ENCODE results near the gene AP3B1. TPM values are rescaled to one million over a fixed set of nuclear protein-coding genes. Genes with fewer than 3 reads are reported as not detected.

AP3B1 gene
- total and polyA plus RNA-seq, 4 donors: 26.4 to 50.4 (median 33.3) TPM

DNA sequence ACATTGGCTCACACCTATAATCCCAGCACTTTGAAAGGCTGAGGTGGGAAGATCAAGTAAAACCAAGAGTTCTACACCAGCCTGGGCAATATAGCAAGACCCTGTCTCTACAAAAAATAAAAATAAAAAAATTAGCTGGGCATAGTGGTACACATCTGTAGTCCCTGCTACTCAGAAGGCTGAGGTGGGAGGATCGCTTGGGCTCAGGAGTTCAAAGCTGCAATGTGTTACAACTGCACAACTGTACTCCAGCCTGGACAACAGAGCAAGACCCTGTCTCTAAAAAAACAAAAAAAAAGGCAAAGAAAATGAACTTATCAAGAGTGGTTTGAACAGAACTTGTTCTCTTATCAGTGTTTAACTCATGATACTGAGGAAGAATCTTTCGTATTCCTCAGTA is 29.3 kb downstream of the AP3B1 start:
- TF ChIP-seq, protein P1, sequence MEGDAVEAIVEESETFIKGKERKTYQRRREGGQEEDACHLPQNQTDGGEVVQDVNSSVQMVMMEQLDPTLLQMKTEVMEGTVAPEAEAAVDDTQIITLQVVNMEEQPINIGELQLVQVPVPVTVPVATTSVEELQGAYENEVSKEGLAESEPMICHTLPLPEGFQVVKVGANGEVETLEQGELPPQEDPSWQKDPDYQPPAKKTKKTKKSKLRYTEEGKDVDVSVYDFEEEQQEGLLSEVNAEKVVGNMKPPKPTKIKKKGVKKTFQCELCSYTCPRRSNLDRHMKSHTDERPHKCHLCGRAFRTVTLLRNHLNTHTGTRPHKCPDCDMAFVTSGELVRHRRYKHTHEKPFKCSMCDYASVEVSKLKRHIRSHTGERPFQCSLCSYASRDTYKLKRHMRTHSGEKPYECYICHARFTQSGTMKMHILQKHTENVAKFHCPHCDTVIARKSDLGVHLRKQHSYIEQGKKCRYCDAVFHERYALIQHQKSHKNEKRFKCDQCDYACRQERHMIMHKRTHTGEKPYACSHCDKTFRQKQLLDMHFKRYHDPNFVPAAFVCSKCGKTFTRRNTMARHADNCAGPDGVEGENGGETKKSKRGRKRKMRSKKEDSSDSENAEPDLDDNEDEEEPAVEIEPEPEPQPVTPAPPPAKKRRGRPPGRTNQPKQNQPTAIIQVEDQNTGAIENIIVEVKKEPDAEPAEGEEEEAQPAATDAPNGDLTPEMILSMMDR (IDR thresholded peaks at IDR 0.05; ENCODE audit: control extremely low read depth, extremely low read depth): no peak
- Histone ChIP-seq H3K4me3 (no peak overlapping the region), H3K27ac (ENCODE audit: low read depth in 1 of 2, low read length in 1 of 2) (no peak overlapping the region), H3K36me3 (ENCODE audit: control insufficient read depth in 4 of 4, insufficient read depth in 4 of 4, low read length in 4 of 4) (peaks cover 1 to 7% (median 5%) of the 10 kb centered on the region in 4 donors), H3K27me3 (ENCODE audit: control insufficient read depth in 3 of 3, insufficient read depth in 3 of 3, low read length in 2 of 3) (no peaks in the 10 kb centered on the region), H3K9me3 (ENCODE audit: control insufficient read depth in 4 of 4, insufficient read depth in 3 of 4, low read length in 3 of 4) (no peaks in the 10 kb centered on the region), H3K4me1 (ENCODE audit: control insufficient read depth in 5 of 5, insufficient read depth in 5 of 5, low read length in 5 of 5) (peaks cover 0 to 3% (median 0%) of the 10 kb centered on the region in 5 donors), H3K9ac (ENCODE audit: insufficient read depth in 1 of 2, low read length in 2 of 2) (no peak overlapping the region)
- WGBS, 2 donors: 95 to 100% methylated on average over 2 of the region's 2 CpGs
- ATAC-seq (ENCODE audit: insufficient read depth, low FRiP score): no peak
- DNase-seq: no peak

DNA sequence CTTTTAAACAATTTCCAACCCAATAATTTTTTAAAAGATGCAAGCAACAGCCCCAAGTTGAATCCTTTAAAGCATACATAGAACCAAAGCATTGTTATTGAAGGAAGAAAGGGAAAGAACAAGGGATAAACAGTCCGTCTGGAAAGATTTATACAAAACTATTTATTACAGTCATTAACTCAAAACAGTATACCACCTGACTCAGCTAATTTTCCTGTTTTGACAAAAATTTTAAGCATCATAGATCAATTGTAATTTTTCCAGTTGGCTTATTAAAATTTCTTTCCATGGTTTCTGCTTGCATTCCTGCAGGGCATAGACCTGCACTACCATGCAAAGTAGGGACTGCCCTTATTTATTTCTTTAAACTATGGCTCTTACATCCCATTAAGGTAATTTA is 29.9 kb downstream of the AP3B1 start:
- H3K4me1 ChIP-seq (ENCODE audit: control insufficient read depth in 5 of 5, insufficient read depth in 5 of 5, low read length in 5 of 5): peaks cover 0 to 3% (median 0%) of the 10 kb centered on the region in 5 donors
- WGBS, 2 donors: 85 to 88% methylated on average over 1 of the region's 1 CpG
- H3K36me3 ChIP-seq (ENCODE audit: control insufficient read depth in 4 of 4, insufficient read depth in 4 of 4, low read length in 4 of 4): peaks cover 1 to 10% (median 5%) of the 10 kb centered on the region in 4 donors
- no peak overlapping the region for H3K9ac ChIP-seq (ENCODE audit: insufficient read depth in 1 of 2, low read length in 2 of 2)
- ATAC-seq (ENCODE audit: insufficient read depth, low FRiP score): no peak
- H3K27ac ChIP-seq (ENCODE audit: low read depth in 1 of 2, low read length in 1 of 2): no peak overlapping the region
- H3K27me3 ChIP-seq (ENCODE audit: control insufficient read depth in 3 of 3, insufficient read depth in 3 of 3, low read length in 2 of 3): no peaks in the 10 kb centered on the region
- TF ChIP-seq, protein P1 (IDR thresholded peaks at IDR 0.05; ENCODE audit: control extremely low read depth, extremely low read depth): no peak
- H3K4me3 ChIP-seq: no peak overlapping the region
- H3K9me3 ChIP-seq (ENCODE audit: control insufficient read depth in 4 of 4, insufficient read depth in 3 of 4, low read length in 3 of 4): no peaks in the 10 kb centered on the region
- DNase-seq: no peak

DNA sequence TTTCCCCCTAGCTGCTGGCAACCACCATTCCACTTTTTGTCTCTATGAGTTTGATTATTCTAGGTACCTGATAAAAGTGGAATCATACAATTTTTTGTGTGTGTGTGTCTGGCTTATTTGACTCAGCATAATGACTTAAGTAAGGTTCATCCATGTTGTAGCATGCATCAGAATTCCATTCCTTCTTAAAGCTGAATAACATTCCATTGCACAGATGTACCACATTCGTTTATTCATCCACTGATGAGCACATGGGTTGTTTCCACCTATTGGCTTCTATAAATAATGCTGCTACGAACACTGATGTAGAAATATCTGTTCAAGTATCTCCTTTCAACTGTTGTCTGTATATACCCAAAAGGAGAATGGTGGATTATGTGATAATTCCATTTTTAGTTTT is 33.7 kb downstream of the AP3B1 start:
- peaks cover 0 to 2% (median 0%) of the 10 kb centered on the region in 4 donors for H3K9me3 ChIP-seq (ENCODE audit: control insufficient read depth in 4 of 4, insufficient read depth in 3 of 4, low read length in 3 of 4)
- H3K27me3 ChIP-seq (ENCODE audit: control insufficient read depth in 3 of 3, insufficient read depth in 3 of 3, low read length in 2 of 3): no peaks in the 10 kb centered on the region
- H3K4me1 ChIP-seq (ENCODE audit: control insufficient read depth in 5 of 5, insufficient read depth in 5 of 5, low read length in 5 of 5): no peaks in the 10 kb centered on the region
- H3K36me3 ChIP-seq (ENCODE audit: control insufficient read depth in 4 of 4, insufficient read depth in 4 of 4, low read length in 4 of 4): peaks cover under 1 to 9% (median 2%) of the 10 kb centered on the region in 4 donors
- 94 to 99% methylated on average over 2 of the region's 2 CpGs for WGBS, 2 donors
- TF ChIP-seq, protein P1 (IDR thresholded peaks at IDR 0.05; ENCODE audit: control extremely low read depth, extremely low read depth): no peak
- H3K27ac ChIP-seq (ENCODE audit: low read depth in 1 of 2, low read length in 1 of 2): no peak overlapping the region
- H3K4me3 ChIP-seq: no peak overlapping the region
- no peak overlapping the region for H3K9ac ChIP-seq (ENCODE audit: insufficient read depth in 1 of 2, low read length in 2 of 2)
- ATAC-seq (ENCODE audit: insufficient read depth, low FRiP score) (no peak), DNase-seq (no peak)

DNA sequence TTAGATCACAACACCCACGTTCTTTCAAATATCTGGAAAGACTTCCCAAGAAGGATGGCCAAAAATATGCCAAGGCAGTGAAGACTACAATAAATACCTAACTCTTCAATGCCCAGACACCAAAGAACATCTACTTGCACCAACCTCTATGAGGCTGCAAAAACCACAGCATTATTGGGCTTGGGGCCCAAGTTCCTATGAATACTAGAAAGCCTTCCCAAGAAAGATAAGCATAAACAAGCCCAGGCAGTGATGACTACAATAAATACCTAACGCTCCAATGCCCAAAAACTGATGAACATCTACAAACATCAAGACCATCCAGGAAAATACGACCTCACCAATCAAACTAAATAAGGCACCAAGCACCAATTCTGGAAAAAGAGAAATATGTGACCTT is 41.3 kb downstream of the AP3B1 start:
- no peak overlapping the region for H3K27ac ChIP-seq (ENCODE audit: low read depth in 1 of 2, low read length in 1 of 2)
- peaks cover 0 to 2% (median 0%) of the 10 kb centered on the region in 4 donors for H3K9me3 ChIP-seq (ENCODE audit: control insufficient read depth in 4 of 4, insufficient read depth in 3 of 4, low read length in 3 of 4)
- WGBS, 2 donors: 96% methylated on average over 3 of the region's 3 CpGs
- no peak overlapping the region for H3K9ac ChIP-seq (ENCODE audit: insufficient read depth in 1 of 2, low read length in 2 of 2)
- TF ChIP-seq, protein P1 (IDR thresholded peaks at IDR 0.05; ENCODE audit: control extremely low read depth, extremely low read depth): no peak
- H3K4me1 ChIP-seq (ENCODE audit: control insufficient read depth in 5 of 5, insufficient read depth in 5 of 5, low read length in 5 of 5): peaks cover 0 to 2% (median 0%) of the 10 kb centered on the region in 5 donors
- DNase-seq (no peak), ATAC-seq (ENCODE audit: insufficient read depth, low FRiP score) (no peak)
- H3K27me3 ChIP-seq (ENCODE audit: control insufficient read depth in 3 of 3, insufficient read depth in 3 of 3, low read length in 2 of 3): no peaks in the 10 kb centered on the region
- H3K36me3 ChIP-seq (ENCODE audit: control insufficient read depth in 4 of 4, insufficient read depth in 4 of 4, low read length in 4 of 4): peaks cover 0 to 5% (median 1%) of the 10 kb centered on the region in 4 donors
- no peak overlapping the region for H3K4me3 ChIP-seq
